Activated CD8-positive, alpha-beta T cell treated with anti-CD3 and anti-CD28 coated beads for 36 hours (primary cell): ENCODE results near the gene ACOD1. TPM values are rescaled to one million over a fixed set of nuclear protein-coding genes. Genes with fewer than 3 reads are reported as not detected.

Source experiments
- ATAC-seq: fragments of 200-7000 bp; cut with Tn5 transposase; one replicate; pipeline ENCODE4 v1.10.0; 2021; ENCODE audit warnings: mild to moderate bottlenecking, moderate library complexity
- CTCF ChIA-PET: fragments of 350-600 bp; sonication (Branson Sonifier 250); formaldehyde crosslinking; loops from one replicate; lab custom pipeline; 2021; ENCODE audit warnings: antibody characterized with exemption; lab: Charles Lee
- POLR2A ChIA-PET: fragments of 350-600 bp; sonication (Branson Sonifier 250); formaldehyde crosslinking; loops from one replicate; lab custom pipeline; 2021; ENCODE audit warnings: antibody characterized with exemption; lab: Charles Lee
- DNase-seq: peaks from one replicate; pipeline ENCODE4 v3.0.0-alpha.2; 2020
- H3K27ac Mint-ChIP-seq: one replicate; pipeline ENCODE4 v1.8.0; 2021; ENCODE audit warnings: mild to moderate bottlenecking, mixed read lengths
- H3K27me3 Mint-ChIP-seq: one replicate; pipeline ENCODE4 v1.8.0; 2021; ENCODE audit warnings: mixed read lengths
- H3K36me3 Mint-ChIP-seq: one replicate; pipeline ENCODE4 v1.8.0; 2021; ENCODE audit warnings: low read depth, mixed read lengths
- H3K4me1 Mint-ChIP-seq: one replicate; pipeline ENCODE4 v1.8.0; 2021; ENCODE audit warnings: low read depth, mixed read lengths
- H3K4me3 Mint-ChIP-seq: one replicate; pipeline ENCODE4 v1.8.0; 2021; ENCODE audit warnings: mild to moderate bottlenecking, moderate library complexity, mixed read lengths
- H3K9me3 Mint-ChIP-seq: one replicate; pipeline ENCODE4 v1.8.0; 2021; ENCODE audit warnings: mixed read lengths
- intact Hi-C: fragments of 100-400 bp; cut with micrococcal nuclease; formaldehyde crosslinking; loops from one replicate; pipeline ENCODE4 v1.10.0; 2022
- total RNA-seq, 2 experiments: library from RNA; stranded (reverse); gene quantifications; one replicate each; pipeline ENCODE4 v1.2.3, GENCODE V29; 2021
- TF ChIP-seq, protein P1 (sequence below): fragments of 200-600 bp; IDR thresholded peaks from one replicate; pipeline ENCODE4 v1.8.0; 2022; ENCODE audit warnings: antibody characterized with exemption, mild to moderate bottlenecking

Gene ACOD1
- total RNA-seq, 2 experiments from 2014 or later: not detected

DNA sequence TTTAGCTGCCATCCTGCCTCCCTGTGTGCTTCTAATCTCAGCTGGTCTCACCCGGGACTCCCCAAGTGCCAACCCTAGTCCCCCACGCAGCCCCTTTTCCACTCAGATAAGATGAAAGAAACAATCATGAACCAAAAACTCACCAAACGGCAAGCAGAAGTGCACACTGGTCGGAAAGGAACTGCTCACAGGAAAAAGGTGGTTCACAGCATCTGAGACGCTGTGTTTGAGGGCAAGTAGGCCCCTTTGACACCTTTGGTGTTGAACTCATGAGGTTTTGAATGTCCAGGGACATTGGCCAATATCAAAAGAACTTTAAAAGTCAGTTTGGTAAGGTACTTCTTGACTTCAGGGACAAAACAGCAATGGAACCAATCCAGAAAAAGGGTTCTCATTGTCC is 20.4 kb upstream of the ACOD1 start:
- intact Hi-C loops: no loop called here
- POLR2A ChIA-PET: interaction anchor here (0.7 kb wide), 1 partner anchor 26 kb away, joined by 3 read pairs; no protein-coding TSS in a partner anchor

DNA sequence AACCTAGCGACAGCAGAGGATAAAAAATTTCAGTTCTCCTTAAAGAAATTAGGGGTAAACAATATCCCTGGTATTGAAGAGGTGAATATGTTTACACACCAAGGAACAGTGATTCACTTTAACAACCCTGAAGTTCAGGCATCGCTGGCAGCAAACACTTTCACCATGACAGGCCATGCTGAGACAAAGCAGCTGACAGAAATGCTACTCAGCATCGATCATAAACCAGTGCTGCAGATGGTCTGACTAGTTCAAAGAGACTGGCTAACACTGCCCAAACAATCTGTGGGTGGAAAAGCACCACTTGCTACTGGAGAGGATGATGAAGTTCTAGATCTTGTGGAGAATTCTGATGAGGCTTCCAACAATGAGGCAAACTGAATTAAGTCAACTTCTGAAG is 19.9 kb upstream of the ACOD1 start:
- Mint-ChIP-seq H3K27me3 (peaks cover 1% of the 10 kb centered on the region), H3K27ac (no peak overlapping the region), H3K4me3 (no peak overlapping the region), H3K9me3 (no peaks in the 10 kb centered on the region), H3K4me1 (peaks cover 6% of the 10 kb centered on the region), H3K36me3 (no peaks in the 10 kb centered on the region)
- TF ChIP-seq, protein P1, sequence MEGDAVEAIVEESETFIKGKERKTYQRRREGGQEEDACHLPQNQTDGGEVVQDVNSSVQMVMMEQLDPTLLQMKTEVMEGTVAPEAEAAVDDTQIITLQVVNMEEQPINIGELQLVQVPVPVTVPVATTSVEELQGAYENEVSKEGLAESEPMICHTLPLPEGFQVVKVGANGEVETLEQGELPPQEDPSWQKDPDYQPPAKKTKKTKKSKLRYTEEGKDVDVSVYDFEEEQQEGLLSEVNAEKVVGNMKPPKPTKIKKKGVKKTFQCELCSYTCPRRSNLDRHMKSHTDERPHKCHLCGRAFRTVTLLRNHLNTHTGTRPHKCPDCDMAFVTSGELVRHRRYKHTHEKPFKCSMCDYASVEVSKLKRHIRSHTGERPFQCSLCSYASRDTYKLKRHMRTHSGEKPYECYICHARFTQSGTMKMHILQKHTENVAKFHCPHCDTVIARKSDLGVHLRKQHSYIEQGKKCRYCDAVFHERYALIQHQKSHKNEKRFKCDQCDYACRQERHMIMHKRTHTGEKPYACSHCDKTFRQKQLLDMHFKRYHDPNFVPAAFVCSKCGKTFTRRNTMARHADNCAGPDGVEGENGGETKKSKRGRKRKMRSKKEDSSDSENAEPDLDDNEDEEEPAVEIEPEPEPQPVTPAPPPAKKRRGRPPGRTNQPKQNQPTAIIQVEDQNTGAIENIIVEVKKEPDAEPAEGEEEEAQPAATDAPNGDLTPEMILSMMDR: no peak
- ATAC-seq: no peak
- ChIA-PET POLR2A (no interaction called here), CTCF (no interaction called here)
- intact Hi-C loops: no loop called here
- DNase-seq: no peak

More for the DNA sequence above, 20.4 kb upstream of the ACOD1 start:
- H3K4me3 Mint-ChIP-seq: no peak overlapping the region
- TF ChIP-seq, protein P1: no peak
- ATAC-seq: no peak
- H3K27me3 Mint-ChIP-seq: peaks cover 1% of the 10 kb centered on the region
- peaks cover 6% of the 10 kb centered on the region for H3K4me1 Mint-ChIP-seq
- no peaks in the 10 kb centered on the region for H3K9me3 Mint-ChIP-seq
- H3K27ac Mint-ChIP-seq: no peak overlapping the region
- no peak for DNase-seq
- CTCF ChIA-PET: interaction anchor here (0.6 to 1.8 kb wide), 3 partner anchors 7 to 52 kb away, joined by 3 to 6 read pairs (median 3); no protein-coding TSS in a partner anchor
- no peaks in the 10 kb centered on the region for H3K36me3 Mint-ChIP-seq

DNA sequence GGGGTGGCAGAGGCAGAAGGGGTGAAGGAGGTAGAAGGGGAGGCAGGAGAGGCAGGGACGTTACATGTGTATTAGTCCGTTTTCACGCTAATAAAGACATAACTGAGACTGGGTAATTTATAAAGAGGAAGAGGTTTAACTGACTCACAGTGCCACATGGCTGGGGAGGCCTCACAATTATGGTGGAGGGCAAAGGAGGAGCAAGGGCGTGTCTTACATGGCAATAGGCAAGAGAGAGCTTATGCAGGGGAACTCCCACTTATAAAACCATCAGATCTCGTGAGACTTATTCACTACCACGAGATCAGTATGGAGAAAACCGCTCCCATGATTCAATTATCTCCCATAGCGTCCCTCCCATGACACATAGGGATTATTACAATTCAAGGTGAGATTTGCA is 19.0 kb upstream of the ACOD1 start:
- Mint-ChIP-seq H3K4me1 (peaks cover 6% of the 10 kb centered on the region), H3K36me3 (no peaks in the 10 kb centered on the region), H3K27ac (no peak overlapping the region), H3K9me3 (no peaks in the 10 kb centered on the region), H3K27me3 (peaks cover 1% of the 10 kb centered on the region), H3K4me3 (no peak overlapping the region)
- ChIA-PET POLR2A (no interaction called here), CTCF (interaction anchor here (1.2 kb wide), 1 partner anchor 51 kb away, joined by 3 read pairs; no protein-coding TSS in a partner anchor)
- ATAC-seq: no peak
- intact Hi-C loops: no loop called here
- TF ChIP-seq, protein P1: no peak
- no peak for DNase-seq

DNA sequence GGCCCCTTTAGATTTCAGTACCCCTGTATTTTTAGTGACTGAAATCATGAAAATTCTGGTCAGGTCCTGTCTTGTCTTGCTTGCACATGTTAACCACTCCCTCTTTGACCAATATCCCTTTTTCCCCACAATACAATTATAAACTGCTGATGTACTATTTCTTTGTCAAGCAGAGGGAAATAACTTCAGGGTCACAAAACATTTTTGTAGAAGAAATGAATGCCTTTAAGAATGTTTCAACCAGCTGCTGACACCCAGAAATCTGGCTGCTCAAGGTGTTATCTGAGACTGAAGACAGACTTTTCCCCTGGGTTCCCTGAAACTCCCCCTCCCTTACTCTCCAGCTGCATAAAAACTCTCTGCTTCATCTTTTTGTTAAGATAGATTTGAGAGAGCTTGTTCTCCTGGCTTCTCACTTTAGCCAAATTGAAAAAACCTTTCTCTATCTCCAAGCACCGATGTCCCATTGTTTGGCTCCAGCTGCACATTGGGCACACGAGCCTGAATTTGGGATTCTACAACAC is 18.4 kb upstream of the ACOD1 start:
- ATAC-seq (no peak), DNase-seq (no peak)
- Mint-ChIP-seq H3K27me3 (peaks cover 1% of the 10 kb centered on the region), H3K27ac (no peak overlapping the region), H3K9me3 (no peaks in the 10 kb centered on the region), H3K4me3 (no peak overlapping the region), H3K36me3 (no peaks in the 10 kb centered on the region), H3K4me1 (peaks cover 6% of the 10 kb centered on the region)
- ChIA-PET POLR2A (no interaction called here), CTCF (interaction anchor here (1.2 kb wide), 1 partner anchor 50 kb away, joined by 3 read pairs; no protein-coding TSS in a partner anchor)
- intact Hi-C loops: no loop called here
- TF ChIP-seq, protein P1: no peak

DNA sequence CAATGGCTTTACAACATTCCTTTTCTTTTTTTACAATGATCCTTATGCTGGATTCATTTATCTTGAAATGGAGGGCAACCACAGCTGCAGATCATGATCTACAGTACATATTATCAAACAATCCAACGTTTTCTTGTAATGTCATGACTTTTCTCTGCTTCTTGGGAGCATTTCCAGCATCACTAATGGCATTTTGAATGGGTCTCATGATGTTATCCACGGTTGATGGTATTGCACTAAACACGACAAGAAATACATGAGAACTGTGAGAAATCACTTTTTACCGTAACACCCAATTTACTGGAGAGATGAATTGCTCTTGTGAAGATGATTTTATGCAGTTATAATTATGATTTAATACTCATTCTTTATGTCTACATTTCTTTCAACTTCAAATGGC is 16.2 kb upstream of the ACOD1 start:
- Mint-ChIP-seq H3K4me3 (no peak overlapping the region), H3K9me3 (no peaks in the 10 kb centered on the region), H3K27ac (no peak overlapping the region), H3K36me3 (no peaks in the 10 kb centered on the region), H3K4me1 (peaks cover 6% of the 10 kb centered on the region), H3K27me3 (peaks cover 1% of the 10 kb centered on the region)
- DNase-seq: no peak
- POLR2A ChIA-PET: interaction anchor here (0.7 kb wide), 1 partner anchor 96 kb away, joined by 3 read pairs; no protein-coding TSS in a partner anchor
- CTCF ChIA-PET: interaction anchor here (1.5 kb wide), 1 partner anchor 28 kb away, joined by 4 read pairs; no protein-coding TSS in a partner anchor
- no peak for ATAC-seq
- intact Hi-C loops: no loop called here
- TF ChIP-seq, protein P1: no peak
